Keratinocyte (primary cell): ENCODE measurements around the gene F13B. TPM values are rescaled to one million over a fixed set of nuclear protein-coding genes. Genes with fewer than 3 reads are reported as not detected.

Experiments
- DNase-seq: peaks from one replicate; pipeline ENCODE4 v3.0.0-alpha.2; 2011; ENCODE audit warnings: low read depth, missing footprints, low spot score
- FAIRE-seq: peaks from 2 replicates; lab custom pipeline; 2011; peaks lifted over from hg19 to GRCh38; lab: Jason Lieb, UNC
- H2AFZ ChIP-seq: 2 replicates; pipeline ENCODE4 v1.6.0; 2012; ENCODE audit warnings: low read length, control low read depth, inconsistent platforms; ENCODE audit not compliant: control insufficient read depth
- H3K27ac ChIP-seq: 2 replicates; pipeline ENCODE4 v1.5.1; 2011; ENCODE audit warnings: low read length; ENCODE audit not compliant: control insufficient read depth, insufficient read depth
- H3K27me3 ChIP-seq: 3 replicates; pipeline ENCODE4 v1.6.0; 2011; ENCODE audit warnings: low read length; ENCODE audit not compliant: control insufficient read depth, insufficient read depth; ENCODE audit errors: extremely low read depth
- H3K36me3 ChIP-seq, 2 experiments: 2 replicates in 1 of 2; 3 replicates in 1 of 2; pipeline ENCODE4 v1.5.1; 2011; ENCODE audit warnings: low read length in 2 of 2, mild to moderate bottlenecking in 1 of 2; ENCODE audit not compliant: control insufficient read depth in 2 of 2, insufficient read depth in 2 of 2; ENCODE audit errors: extremely low read depth in 1 of 2
- H3K4me1 ChIP-seq: 3 replicates; pipeline ENCODE4 v1.5.1; 2011; ENCODE audit warnings: low read length; ENCODE audit not compliant: control insufficient read depth, insufficient read depth; ENCODE audit errors: extremely low read depth
- H3K4me2 ChIP-seq: 3 replicates; pipeline ENCODE4 v1.6.0; 2011; ENCODE audit warnings: low read depth, low read length; ENCODE audit not compliant: control insufficient read depth, insufficient read depth; ENCODE audit errors: extremely low read depth
- H3K4me3 ChIP-seq, 3 experiments: fragments of 200-600 bp in 1 of 3; sonication (generic) in 1 of 3; 2 replicates in 2 of 3; 3 replicates in 1 of 3; pipeline ENCODE4 v1.5.1; 2011 to 2016; ENCODE audit warnings: low read length in 3 of 3, mild to moderate bottlenecking in 3 of 3, control low read depth in 2 of 3, inconsistent platforms in 1 of 3, low read depth in 1 of 3, mixed read lengths in 1 of 3, mixed run types in 1 of 3, moderate library complexity in 1 of 3; ENCODE audit not compliant: control insufficient read depth in 2 of 3, insufficient read depth in 2 of 3; ENCODE audit errors: extremely low read depth in 1 of 3
- H3K79me2 ChIP-seq: 2 replicates; pipeline ENCODE4 v1.6.0; 2012; ENCODE audit warnings: low read length; ENCODE audit not compliant: control insufficient read depth, insufficient read depth
- H3K9ac ChIP-seq: 3 replicates; pipeline ENCODE4 v1.6.0; 2011; ENCODE audit warnings: low read length; ENCODE audit not compliant: control insufficient read depth, insufficient read depth; ENCODE audit errors: extremely low read depth
- H3K9me1 ChIP-seq: 3 replicates; pipeline ENCODE4 v1.6.0; 2011; ENCODE audit warnings: low read length; ENCODE audit not compliant: control insufficient read depth, insufficient read depth; ENCODE audit errors: extremely low read depth
- H3K9me3 ChIP-seq: 2 replicates; pipeline ENCODE4 v1.5.1; 2012; ENCODE audit warnings: low read depth, low read length; ENCODE audit not compliant: control insufficient read depth
- H4K20me1 ChIP-seq: 3 replicates; pipeline ENCODE4 v1.6.0; 2011; ENCODE audit warnings: low read length; ENCODE audit not compliant: control insufficient read depth, insufficient read depth; ENCODE audit errors: extremely low read depth
- EZH2 ChIP-seq: IDR thresholded peaks from one replicate; pipeline ENCODE4 v1.6.1; 2012; ENCODE audit warnings: inconsistent platforms, mild to moderate bottlenecking, low read length, moderate library complexity
- dilution Hi-C: fragments of 300-500 bp; cut with MboI; formaldehyde crosslinking; loops from one replicate; pipeline ENCODE4 v1.7.0; 2020; ENCODE audit warnings: low sequenced_read_pairs; ENCODE audit not compliant: extremely low pct_ligation_motif_present
- polyA plus RNA-seq, 5 experiments: library from polyadenylated mRNA; depleted of rRNA in 3 of 5; stranded (reverse) in 3 of 5; stranded (forward) in 1 of 5; unstranded in 1 of 5; fragments of >200 nt; gene quantifications; 1 replicate in 1 of 5; 2 replicates in 3 of 5; 3 replicates in 1 of 5; pipeline versions ENCODE4 v1.2.1 to v1.2.3, GENCODE V29; 2011 to 2012; ENCODE audit warnings: missing spikeins in 2 of 5, low read depth in 1 of 5, low replicate concordance in 1 of 5
- TF ChIP-seq, protein P1 (sequence below), 3 experiments: IDR thresholded peaks in 1 of 3; conservative IDR thresholded peaks in 1 of 3; optimal IDR thresholded peaks in 1 of 3; 2 replicates in 2 of 3; 3 replicates in 1 of 3; pipeline versions ENCODE3 to v1.5.1; 2011; ENCODE audit warnings: low read length in 3 of 3, mild to moderate bottlenecking in 3 of 3, moderate library complexity in 2 of 3, control low read depth in 1 of 3, inconsistent platforms in 1 of 3; ENCODE audit not compliant: insufficient read depth in 2 of 3; ENCODE audit errors: extremely low read depth in 1 of 3

The F13B gene
- polyA plus RNA-seq, 1 donor (not counting 4 experiments of a cell fraction or from before 2014, with no cell fraction given), result not detected

DNA sequence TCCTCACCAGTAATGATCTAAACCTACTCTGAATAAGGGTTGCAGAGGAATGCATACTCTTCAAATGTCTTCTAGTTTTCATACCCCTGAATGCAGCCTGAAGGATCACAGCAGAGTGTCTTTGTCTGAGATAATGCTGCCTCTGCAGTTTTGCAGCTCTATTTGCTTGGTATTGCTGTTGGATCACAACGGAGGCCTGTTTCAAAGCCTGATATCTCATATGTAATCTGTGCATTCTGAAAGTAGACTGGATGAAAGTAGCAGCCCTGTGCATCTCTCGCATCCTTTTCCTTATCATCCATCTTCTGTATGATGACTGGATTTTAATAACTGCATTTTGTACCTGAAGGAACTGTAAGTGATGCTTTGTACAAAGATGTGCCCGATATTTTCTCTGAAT lies 34.9 kb upstream of the F13B start:
- Histone ChIP-seq H3K79me2 (no peaks in the 10 kb centered on the region), H3K4me2 (no peak overlapping the region), H3K9me3 (no peaks in the 10 kb centered on the region), H3K36me3 (peaks cover 0 to 3% of the 10 kb centered on the region in 2 experiments), H3K9me1 (no peaks in the 10 kb centered on the region), H4K20me1 (no peaks in the 10 kb centered on the region), H3K27ac (no peak overlapping the region), H2AFZ (no peak overlapping the region), H3K9ac (no peak overlapping the region), H3K4me3 (no peak overlapping the region), H3K4me1 (no peaks in the 10 kb centered on the region), H3K27me3 (no peaks in the 10 kb centered on the region)
- no peak for FAIRE-seq
- dilution Hi-C loops, result no loop called here
- no peak for TF ChIP-seq EZH2
- TF ChIP-seq, protein P1, sequence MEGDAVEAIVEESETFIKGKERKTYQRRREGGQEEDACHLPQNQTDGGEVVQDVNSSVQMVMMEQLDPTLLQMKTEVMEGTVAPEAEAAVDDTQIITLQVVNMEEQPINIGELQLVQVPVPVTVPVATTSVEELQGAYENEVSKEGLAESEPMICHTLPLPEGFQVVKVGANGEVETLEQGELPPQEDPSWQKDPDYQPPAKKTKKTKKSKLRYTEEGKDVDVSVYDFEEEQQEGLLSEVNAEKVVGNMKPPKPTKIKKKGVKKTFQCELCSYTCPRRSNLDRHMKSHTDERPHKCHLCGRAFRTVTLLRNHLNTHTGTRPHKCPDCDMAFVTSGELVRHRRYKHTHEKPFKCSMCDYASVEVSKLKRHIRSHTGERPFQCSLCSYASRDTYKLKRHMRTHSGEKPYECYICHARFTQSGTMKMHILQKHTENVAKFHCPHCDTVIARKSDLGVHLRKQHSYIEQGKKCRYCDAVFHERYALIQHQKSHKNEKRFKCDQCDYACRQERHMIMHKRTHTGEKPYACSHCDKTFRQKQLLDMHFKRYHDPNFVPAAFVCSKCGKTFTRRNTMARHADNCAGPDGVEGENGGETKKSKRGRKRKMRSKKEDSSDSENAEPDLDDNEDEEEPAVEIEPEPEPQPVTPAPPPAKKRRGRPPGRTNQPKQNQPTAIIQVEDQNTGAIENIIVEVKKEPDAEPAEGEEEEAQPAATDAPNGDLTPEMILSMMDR (optimal IDR thresholded peaks at IDR 0.05 in 1 of 3, IDR thresholded peaks at IDR 0.05 in 1 of 3, conservative IDR thresholded peaks at IDR 0.05 in 1 of 3; ENCODE audit: extremely low read depth in 1 of 3, insufficient read depth in 2 of 3, low read length in 3 of 3), result no peak
- no peak for DNase-seq

DNA sequence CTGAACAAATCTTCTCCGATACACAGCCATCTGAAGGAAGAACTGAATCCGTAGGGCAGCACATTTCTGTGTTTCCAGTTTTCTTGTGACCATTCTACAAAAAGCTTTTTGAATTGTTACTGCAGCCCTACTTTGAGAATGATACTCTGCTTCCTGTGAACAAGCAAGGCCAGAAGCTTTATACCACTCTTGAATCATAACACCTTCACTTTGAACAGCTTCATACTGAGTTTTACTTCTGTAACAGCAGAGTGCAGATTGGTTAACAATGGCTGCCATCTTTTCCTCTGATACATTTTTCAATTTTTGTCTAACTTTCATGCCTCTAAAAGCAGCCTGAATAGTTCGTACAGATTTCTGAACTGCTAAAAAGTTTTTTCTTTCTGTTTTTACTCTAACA lies 33.6 kb upstream of the F13B start:
- TF ChIP-seq EZH2, result no peak
- TF ChIP-seq, protein P1 (optimal IDR thresholded peaks at IDR 0.05 in 1 of 3, IDR thresholded peaks at IDR 0.05 in 1 of 3, conservative IDR thresholded peaks at IDR 0.05 in 1 of 3; ENCODE audit: extremely low read depth in 1 of 3, insufficient read depth in 2 of 3, low read length in 3 of 3), result no peak
- H3K9me1 ChIP-seq, result no peaks in the 10 kb centered on the region
- no peaks in the 10 kb centered on the region for H3K27me3 ChIP-seq
- H3K4me2 ChIP-seq, result no peak overlapping the region
- dilution Hi-C loops, result no loop called here
- no peak for DNase-seq
- peaks cover 0 to 3% of the 10 kb centered on the region in 2 experiments for H3K36me3 ChIP-seq
- no peaks in the 10 kb centered on the region for H3K9me3 ChIP-seq
- no peaks in the 10 kb centered on the region for H3K4me1 ChIP-seq
- no peak for FAIRE-seq
- H3K4me3 ChIP-seq, result no peak overlapping the region
- no peaks in the 10 kb centered on the region for H3K79me2 ChIP-seq
- no peaks in the 10 kb centered on the region for H4K20me1 ChIP-seq
- H2AFZ ChIP-seq, result no peak overlapping the region
- no peak overlapping the region for H3K9ac ChIP-seq
- H3K27ac ChIP-seq, result no peak overlapping the region
